HepG2 (cell line): Measurements from ENCODE around the gene RPL38.

Source experiments
- CHD2 ChIP-seq: IDR thresholded peaks from 2 replicates; pipeline ENCODE4 v1.6.1; 2011; ENCODE audit warnings: low read depth, low read length, improper control_type of control experiment
- FOXA1 ChIP-seq, 2 experiments: fragments of 450-650 bp in 1 of 2; sonication (generic) in 1 of 2; formaldehyde crosslinking in 1 of 2; IDR thresholded peaks; 2 replicates each; pipeline versions ENCODE4 v1.4.0 to v1.6.1; 2016 to 2020; ENCODE audit warnings: missing genetic modification reagents in 1 of 2
- JUN ChIP-seq: sonication (generic); formaldehyde crosslinking; IDR thresholded peaks from 2 replicates; pipeline ENCODE4 v1.4.0; 2020; ENCODE audit warnings: mild to moderate bottlenecking, missing genetic modification reagents
- POLR2AphosphoS5 ChIP-seq: IDR thresholded peaks from 2 replicates; pipeline ENCODE4 v1.6.1; 2012; ENCODE audit warnings: low read depth, low read length
- RBM39 ChIP-seq: fragments of 200-400 bp; formaldehyde crosslinking; IDR thresholded peaks from one replicate; pipeline ENCODE4 v1.6.1; 2018; ENCODE audit warnings: antibody characterized with exemption, mild to moderate bottlenecking, low read depth, low read length; ENCODE audit not compliant: poor library complexity, severe bottlenecking
- ZC3H13 ChIP-seq: sonication (generic); formaldehyde crosslinking; IDR thresholded peaks from 2 replicates; pipeline ENCODE4 v1.8.1; 2023; ENCODE audit warnings: mild to moderate bottlenecking, missing genetic modification reagents, moderate library complexity
- ZMYM3 ChIP-seq: sonication (generic); formaldehyde crosslinking; IDR thresholded peaks from 2 replicates; pipeline ENCODE4 v1.5.1; 2020; ENCODE audit warnings: mild to moderate bottlenecking, missing genetic modification reagents
- ZNF138 ChIP-seq: sonication (generic); formaldehyde crosslinking; IDR thresholded peaks from 2 replicates; pipeline ENCODE4 v1.5.0; 2020; ENCODE audit warnings: mild to moderate bottlenecking, low read depth, missing genetic modification reagents
- ZNF260 ChIP-seq: sonication (generic); formaldehyde crosslinking; IDR thresholded peaks from 2 replicates; pipeline ENCODE4 v1.4.0; 2020; ENCODE audit warnings: missing genetic modification reagents, low read depth, mild to moderate bottlenecking, borderline replicate concordance
- ZNF367 ChIP-seq: sonication (generic); formaldehyde crosslinking; IDR thresholded peaks from 2 replicates; pipeline ENCODE4 v1.4.0; 2020; ENCODE audit warnings: missing genetic modification reagents, borderline replicate concordance
- ZNF710 ChIP-seq: sonication (generic); formaldehyde crosslinking; IDR thresholded peaks from 2 replicates; pipeline ENCODE4 v1.5.0; 2020; ENCODE audit warnings: mild to moderate bottlenecking, missing genetic modification reagents, borderline replicate concordance
- TF ChIP-seq, protein P1 (sequence below), 2 experiments: sonication (generic) in 1 of 2; formaldehyde crosslinking in 1 of 2; IDR thresholded peaks; 2 replicates each; pipeline versions ENCODE4 v1.6.1 to v1.9.0; 2014 to 2022; ENCODE audit warnings: antibody characterized with exemption in 1 of 2, borderline replicate concordance in 1 of 2, inconsistent platforms in 1 of 2, low read depth in 1 of 2, missing genetic modification reagents in 1 of 2
- TF ChIP-seq, protein P2 (sequence below): sonication (generic); formaldehyde crosslinking; conservative IDR thresholded peaks from 2 replicates; pipeline ENCODE4 v1.4.0; 2020; ENCODE audit warnings: missing genetic modification reagents

DNA sequence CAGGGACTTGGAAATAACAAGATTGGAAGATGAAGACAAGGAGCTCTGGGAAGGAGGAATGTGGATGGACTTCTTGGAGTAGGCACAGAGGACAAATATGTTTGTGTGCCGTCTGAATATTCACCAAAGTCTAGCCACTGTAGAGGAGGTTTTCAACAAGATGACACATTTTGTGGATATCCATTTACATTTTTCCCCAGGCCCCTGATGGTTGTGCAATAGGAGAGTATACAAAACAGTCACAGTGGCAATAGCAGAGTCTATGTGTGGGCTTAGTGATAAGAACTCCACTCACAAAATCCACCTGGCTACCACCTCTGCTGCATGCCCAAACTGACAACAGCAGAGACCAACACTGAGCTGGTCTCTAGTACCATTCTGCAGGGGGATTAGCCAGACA, 32.6 kb upstream of the RPL38 start:
- no peak for TF ChIP-seq POLR2AphosphoS5
- no peak for TF ChIP-seq CHD2
- TF ChIP-seq, protein P1, sequence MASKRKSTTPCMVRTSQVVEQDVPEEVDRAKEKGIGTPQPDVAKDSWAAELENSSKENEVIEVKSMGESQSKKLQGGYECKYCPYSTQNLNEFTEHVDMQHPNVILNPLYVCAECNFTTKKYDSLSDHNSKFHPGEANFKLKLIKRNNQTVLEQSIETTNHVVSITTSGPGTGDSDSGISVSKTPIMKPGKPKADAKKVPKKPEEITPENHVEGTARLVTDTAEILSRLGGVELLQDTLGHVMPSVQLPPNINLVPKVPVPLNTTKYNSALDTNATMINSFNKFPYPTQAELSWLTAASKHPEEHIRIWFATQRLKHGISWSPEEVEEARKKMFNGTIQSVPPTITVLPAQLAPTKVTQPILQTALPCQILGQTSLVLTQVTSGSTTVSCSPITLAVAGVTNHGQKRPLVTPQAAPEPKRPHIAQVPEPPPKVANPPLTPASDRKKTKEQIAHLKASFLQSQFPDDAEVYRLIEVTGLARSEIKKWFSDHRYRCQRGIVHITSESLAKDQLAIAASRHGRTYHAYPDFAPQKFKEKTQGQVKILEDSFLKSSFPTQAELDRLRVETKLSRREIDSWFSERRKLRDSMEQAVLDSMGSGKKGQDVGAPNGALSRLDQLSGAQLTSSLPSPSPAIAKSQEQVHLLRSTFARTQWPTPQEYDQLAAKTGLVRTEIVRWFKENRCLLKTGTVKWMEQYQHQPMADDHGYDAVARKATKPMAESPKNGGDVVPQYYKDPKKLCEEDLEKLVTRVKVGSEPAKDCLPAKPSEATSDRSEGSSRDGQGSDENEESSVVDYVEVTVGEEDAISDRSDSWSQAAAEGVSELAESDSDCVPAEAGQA (IDR thresholded peaks at IDR 0.05; ENCODE audit: low read depth), result no peak
- TF ChIP-seq, protein P1 (CRISPR knock-in tag; IDR thresholded peaks at IDR 0.05; ENCODE audit: borderline replicate concordance), result no peak
- TF ChIP-seq FOXA1 (IDR thresholded peaks at IDR 0.05), result no peak
- TF ChIP-seq FOXA1 (CRISPR knock-in tag; IDR thresholded peaks at IDR 0.05), result no peak
- no peak for TF ChIP-seq ZNF710 (CRISPR knock-in tag)
- no peak for TF ChIP-seq JUN (CRISPR knock-in tag)
- no peak for TF ChIP-seq ZNF138 (CRISPR knock-in tag)
- no peak for TF ChIP-seq RBM39
- no peak for TF ChIP-seq ZNF367
- no peak for TF ChIP-seq ZNF260
- no peak for TF ChIP-seq ZC3H13 (CRISPR knock-in tag)
- TF ChIP-seq ZMYM3 (CRISPR knock-in tag), result no peak
- TF ChIP-seq, protein P2, sequence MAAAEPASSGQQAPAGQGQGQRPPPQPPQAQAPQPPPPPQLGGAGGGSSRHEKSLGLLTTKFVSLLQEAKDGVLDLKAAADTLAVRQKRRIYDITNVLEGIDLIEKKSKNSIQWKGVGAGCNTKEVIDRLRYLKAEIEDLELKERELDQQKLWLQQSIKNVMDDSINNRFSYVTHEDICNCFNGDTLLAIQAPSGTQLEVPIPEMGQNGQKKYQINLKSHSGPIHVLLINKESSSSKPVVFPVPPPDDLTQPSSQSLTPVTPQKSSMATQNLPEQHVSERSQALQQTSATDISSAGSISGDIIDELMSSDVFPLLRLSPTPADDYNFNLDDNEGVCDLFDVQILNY (CRISPR knock-in tag), result no peak
